A204.1 (cell line): ENCODE results near the gene SPATA24.
"Not testable (repeated sequence)": the region's sequence is repeated elsewhere in the genome, so short reads cannot be mapped to it uniquely, and the experiment has no call there.

Experiments used
- FAIRE-seq: peaks from 2 replicates; lab custom pipeline; 2012; peaks lifted over from hg19 to GRCh38; lab: Jason Lieb, UNC

SPATA24 gene

GRCh38 chr5:139394654-139395566 lies 9.0 kb downstream of the SPATA24 start, which contains the start of gene PROB1:
Gene PROB1, minus strand, starts transcription at chr5:139395104. Its CDS starts 23 bp downstream, at chr5:139395081.
- no peak for FAIRE-seq

DNA sequence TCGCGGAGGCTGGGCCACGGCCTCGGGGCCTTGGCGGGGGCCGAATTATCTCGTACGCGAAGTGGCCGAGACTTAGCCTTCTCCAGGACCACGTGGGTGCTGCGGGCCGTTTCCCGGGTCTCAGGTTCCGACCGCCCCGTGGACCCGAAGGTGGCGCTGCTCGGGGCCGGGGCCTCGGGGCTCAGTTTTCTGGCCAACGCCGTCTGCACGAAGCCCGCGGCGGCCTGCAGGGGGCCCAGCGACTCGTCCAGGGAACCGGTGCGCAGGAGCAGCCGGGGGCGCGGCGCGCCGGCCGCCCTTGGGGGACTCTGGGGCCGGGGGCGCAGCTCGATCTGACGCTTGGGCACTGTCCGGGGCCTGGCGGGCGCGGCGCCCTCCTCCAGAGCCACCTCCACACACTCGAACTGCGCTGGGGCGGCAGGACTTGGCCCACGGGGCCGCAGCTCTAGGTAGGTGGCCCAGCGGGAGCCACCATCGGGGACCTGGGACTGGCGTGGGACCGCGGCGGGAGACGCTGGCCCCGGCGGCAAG lies 9.7 kb downstream of the SPATA24 start:
- no peak for FAIRE-seq

DNA sequence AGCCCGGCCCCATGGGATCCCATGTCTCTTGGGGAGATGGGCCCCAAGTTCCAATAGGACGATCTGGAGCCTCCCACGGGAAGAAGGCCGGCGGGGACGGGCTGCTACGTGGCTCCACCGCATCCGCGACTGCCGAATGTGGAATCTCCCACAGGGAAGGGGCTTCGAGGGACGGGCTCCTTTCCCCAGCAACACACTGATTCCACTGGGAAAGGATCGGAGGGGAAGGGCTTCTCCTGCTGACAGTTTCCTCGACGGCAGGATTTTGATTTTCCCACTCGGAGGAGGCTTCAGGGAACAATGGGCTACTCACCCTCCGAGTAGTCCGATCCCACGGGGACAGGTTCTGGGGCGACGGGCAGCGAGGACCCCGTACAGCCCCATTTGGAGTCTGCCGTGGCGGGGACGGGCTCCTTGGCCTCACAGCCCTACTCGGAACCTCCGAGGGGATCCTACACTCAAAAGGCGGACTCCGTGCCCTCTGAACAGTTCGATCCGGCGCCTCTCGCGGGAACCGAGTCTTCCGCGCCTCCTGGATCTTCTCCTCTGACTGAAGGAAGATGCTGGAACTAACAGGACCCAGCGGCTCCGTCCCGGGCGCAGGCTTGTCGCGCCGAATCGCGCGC lies 10.3 kb downstream of the SPATA24 start:
- FAIRE-seq: no peak

DNA sequence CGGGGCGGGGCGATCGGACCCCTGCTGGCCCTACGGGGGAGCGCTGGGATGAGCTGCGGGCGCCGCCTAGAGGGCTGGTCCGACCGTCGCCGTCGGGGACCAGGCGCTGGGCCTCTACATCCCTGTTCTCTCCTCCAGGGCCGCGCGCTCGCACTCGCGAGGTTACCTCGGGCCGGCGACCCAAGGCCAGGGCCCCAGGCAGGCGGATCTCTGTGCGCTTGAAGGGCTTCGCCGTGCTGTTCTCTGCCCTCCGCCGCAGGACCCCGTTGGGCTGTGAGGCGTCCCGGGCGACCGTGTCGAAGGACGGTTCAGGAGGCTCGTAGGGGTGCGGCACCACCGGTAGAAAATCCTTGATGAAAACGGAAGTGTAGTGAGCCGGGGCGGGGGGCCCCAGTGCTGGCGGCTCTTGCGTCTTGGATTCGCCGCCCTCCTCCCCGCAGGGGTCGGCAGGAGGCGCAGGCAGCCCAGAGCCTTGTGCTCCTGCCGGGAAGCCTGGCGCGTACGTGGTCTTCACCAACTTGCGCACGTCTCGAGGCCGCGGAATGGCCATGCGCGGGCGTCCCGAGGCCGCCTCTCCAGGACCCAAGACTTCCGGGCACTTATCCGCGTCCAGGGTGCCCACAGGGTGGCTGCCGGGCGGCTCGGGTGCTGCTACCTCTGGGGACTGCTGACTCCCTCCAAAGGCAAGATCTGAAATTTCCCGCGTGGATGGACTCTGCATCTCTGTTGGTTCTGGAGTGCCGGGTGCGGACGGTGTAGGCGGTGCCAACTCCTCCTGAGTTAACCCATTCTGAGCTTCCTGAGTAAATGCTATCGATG lies 11.0 kb downstream of the SPATA24 start:
- no peak for FAIRE-seq

- no peak for FAIRE-seq
Measured at GRCh38 chr5:139392324-139392677, 11.6 kb downstream of the SPATA24 start.

DNA sequence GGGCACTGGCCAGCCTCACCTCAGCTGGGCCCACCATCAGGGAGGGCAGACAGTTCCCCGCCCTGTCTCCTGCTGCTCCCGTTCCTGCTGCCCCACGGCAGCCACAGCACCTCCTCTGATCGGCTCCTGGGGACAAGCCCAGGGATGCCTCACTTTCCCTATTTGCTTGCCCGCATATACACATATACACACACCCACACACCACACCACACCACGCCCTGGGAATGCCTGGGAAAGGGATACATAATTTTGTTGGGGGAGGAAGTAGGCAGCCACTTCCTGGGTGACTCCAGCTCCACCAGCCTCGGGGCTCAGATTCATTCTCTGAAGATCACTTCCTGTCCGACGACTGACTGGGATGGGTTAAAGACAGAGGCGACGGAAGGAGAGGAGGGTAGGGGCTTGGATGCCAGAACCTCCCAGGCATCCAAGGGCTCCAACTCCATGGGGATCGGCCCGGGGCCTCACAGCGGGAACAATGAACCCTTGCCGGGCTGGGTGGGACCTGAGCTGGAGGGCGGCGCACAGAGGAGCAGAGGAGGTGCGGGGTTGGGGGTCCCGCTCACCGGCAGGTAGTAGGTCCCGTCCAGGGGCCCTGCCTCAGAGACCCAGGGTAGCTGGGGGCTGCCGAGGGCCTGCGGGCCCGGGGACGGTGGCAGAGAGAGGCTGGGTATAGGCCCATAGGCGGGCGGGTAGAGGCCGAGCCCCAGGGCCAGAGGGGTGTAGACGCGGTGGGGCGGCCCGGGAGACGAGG lies 12.1 kb downstream of the SPATA24 start:
- FAIRE-seq: no peak

DNA sequence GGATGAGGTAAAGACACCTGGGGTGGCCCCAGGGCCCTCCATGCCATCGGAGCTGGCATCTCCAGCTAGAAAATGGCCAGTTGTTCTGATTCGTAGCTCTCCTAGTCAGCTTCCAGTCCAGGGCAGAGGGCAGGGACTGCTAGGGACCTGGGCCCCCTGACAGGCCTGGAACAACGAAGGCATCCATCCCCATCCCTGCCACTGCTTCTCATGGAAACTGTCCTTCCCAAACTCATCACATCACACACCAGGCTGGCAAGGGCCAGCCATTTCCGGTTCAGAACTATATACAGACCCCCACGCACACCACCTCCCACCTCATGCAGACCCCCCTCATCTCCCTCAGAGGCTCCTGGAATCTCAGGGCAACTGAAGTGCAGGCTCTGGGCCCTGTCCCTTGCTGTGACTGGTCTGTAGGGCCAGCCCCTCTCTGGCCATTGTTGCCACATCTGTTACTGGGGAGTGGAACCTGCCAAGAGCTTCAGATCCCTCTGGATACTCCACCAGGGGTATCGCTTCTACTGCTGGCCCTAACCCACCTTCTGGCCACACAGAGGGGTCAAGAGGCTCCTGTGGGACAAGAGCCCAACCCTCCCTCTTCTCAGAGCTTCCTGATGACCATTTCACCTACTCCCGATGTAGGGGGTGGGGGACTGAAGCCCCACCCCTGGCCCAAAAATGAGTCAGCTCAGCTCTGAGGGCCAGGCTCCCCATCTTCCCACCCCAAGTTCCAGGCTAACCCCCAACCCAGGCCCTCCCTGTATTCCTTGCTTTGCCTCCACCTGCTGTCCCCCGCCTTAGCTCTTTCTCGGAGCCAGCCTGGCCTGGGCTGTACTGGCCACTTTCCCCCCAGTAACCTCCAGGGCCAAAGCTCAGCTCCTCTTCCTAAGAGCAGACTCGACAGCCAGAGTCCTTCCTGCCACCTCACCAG lies 13.0 kb downstream of the SPATA24 start:
- no peak for FAIRE-seq

GRCh38 chr5:139389701-139390638 lies 13.9 kb downstream of the SPATA24 start, which contains the start of gene MZB1:
Gene MZB1, minus strand, starts transcription at chr5:139389913. Its CDS starts 57 bp downstream, at chr5:139389856.
- no peak for FAIRE-seq

GRCh38 chr5:139388198-139388821 lies 15.6 kb downstream of the SPATA24 start:
- no peak for FAIRE-seq

DNA sequence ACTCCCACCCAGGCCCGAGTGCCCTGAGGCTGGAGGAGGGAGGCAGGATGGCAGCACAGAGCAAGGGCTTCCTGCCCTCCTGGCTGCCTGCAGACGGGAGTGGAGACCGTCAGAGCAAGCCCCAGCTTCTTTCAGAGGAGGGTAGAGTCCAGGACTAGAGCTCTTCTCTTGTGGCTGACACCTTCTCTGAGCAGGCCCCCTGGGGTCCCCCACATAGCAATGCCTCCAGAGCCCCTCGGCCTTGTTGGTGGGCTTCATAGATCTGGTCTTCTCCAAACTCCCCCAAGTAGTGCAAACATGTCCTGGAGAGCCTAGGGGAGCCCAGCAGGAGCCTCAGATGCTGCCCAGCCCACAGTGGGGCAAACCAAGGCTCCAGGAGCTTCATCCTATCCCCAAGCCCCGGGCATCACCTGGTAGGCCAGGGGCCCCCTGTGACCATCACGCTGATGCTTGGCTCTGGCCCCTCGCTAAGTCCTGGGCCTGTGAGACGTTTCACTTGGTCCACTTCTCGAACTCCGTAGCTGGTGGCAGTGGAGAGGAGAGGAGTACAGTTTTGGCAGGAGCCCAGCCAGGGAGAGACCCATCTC lies 16.2 kb downstream of the SPATA24 start:
- no peak for FAIRE-seq

GRCh38 chr5:139386956-139387355 lies 16.9 kb downstream of the SPATA24 start:
- FAIRE-seq: not testable (repeated sequence)

GRCh38 chr5:139386050-139386438 lies 17.8 kb downstream of the SPATA24 start:
- FAIRE-seq: no peak

GRCh38 chr5:139385061-139386049 lies 18.5 kb downstream of the SPATA24 start:
- no peak for FAIRE-seq

DNA sequence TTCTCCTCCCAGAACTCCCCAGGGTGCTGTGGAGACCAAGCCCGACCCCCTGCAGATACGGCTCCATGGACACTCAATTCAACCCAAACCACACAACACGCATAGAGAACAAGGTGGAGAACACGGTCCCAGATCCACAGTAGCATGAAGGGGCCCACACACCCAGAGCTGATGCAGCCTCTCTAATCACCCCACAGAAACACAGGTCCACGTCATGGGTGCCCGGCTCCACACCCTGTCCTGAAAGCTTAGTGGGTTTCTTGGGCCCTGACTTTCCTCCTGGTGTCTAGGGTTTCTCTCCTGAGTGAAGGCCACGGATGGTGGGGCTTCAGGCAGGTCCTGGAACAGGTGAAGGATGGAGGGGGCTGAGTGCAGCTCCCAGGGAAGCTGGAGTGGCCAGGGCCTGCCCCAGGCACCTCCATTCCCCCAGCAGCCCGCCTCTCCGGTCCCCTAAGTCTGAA lies 19.3 kb downstream of the SPATA24 start:
- FAIRE-seq: no peak

DNA sequence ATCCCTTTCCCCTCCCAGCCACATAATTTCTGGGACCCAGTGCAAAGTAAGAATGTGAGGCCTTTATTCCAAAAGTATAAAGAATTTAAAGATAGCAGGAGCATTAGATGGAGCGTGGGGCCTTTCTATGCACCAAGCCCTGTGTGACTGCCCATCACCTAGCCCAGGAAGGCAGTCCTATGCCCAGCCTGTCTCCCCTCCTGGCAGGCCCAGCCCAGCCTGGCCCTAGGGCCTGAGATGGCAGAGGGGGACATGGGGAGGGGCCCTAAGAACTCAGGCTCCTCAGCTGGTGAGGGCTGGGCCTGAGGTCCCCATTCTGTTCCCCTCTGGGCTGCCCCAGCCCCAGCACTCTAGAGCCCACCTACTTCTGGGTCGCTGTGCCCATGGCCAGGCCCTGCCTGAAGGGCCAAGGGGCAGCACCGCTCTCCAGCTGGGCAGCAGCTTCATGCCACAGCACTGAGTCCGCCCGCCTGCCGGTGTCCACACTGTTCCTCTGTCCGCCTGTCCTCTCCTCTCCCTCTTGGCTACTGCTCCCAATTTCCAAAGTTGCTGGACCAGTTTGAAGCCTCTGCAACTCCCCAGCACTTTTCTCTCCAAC lies 19.8 kb downstream of the SPATA24 start:
- FAIRE-seq: no peak

- no peak for FAIRE-seq
Measured at GRCh38 chr5:139383275-139383992, 20.5 kb downstream of the SPATA24 start, which contains the start of gene SLC23A1. Gene SLC23A1, minus strand, starts transcription at chr5:139383297. Its CDS starts 44 bp downstream, at chr5:139383253.
